ENCODE results near the gene CCNL1. TPM values are rescaled to one million over a fixed set of nuclear protein-coding genes. Genes with fewer than 3 reads are reported as not detected.

The CCNL1 gene
- total RNA-seq, 1 donor from 2014 or later, result 241 TPM

GRCh38 chr3:157139938-157140534 is 19.9 kb downstream of the CCNL1 start:
- peaks cover 6 to 9% of the 10 kb centered on the region in 2 donors for H3K4me1 ChIP-seq
- TF ChIP-seq, protein P1, sequence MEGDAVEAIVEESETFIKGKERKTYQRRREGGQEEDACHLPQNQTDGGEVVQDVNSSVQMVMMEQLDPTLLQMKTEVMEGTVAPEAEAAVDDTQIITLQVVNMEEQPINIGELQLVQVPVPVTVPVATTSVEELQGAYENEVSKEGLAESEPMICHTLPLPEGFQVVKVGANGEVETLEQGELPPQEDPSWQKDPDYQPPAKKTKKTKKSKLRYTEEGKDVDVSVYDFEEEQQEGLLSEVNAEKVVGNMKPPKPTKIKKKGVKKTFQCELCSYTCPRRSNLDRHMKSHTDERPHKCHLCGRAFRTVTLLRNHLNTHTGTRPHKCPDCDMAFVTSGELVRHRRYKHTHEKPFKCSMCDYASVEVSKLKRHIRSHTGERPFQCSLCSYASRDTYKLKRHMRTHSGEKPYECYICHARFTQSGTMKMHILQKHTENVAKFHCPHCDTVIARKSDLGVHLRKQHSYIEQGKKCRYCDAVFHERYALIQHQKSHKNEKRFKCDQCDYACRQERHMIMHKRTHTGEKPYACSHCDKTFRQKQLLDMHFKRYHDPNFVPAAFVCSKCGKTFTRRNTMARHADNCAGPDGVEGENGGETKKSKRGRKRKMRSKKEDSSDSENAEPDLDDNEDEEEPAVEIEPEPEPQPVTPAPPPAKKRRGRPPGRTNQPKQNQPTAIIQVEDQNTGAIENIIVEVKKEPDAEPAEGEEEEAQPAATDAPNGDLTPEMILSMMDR (IDR thresholded peaks at IDR 0.05), result no peak
- no peak for DNase-seq (ENCODE audit: low spot score in 2 of 2)
- peaks cover 9 to 34% of the 10 kb centered on the region in 2 donors for H3K36me3 ChIP-seq
- no peaks in the 10 kb centered on the region for H3K27me3 ChIP-seq
- H3K27ac ChIP-seq, result no peak overlapping the region
- no peak overlapping the region for H3K4me3 ChIP-seq
- intact Hi-C loops (cut with DNase I), result loop anchor here (5.0 kb wide), 1 partner anchor 323 kb away; no protein-coding TSS in a partner anchor
- no peaks in the 10 kb centered on the region for H3K9me3 ChIP-seq

- DNase-seq (ENCODE audit: low spot score in 2 of 2), result no peak
- Histone ChIP-seq H3K4me3 (no peak overlapping the region), H3K4me1 (peaks cover 14 to 20% of the 10 kb centered on the region in 2 donors), H3K27me3 (no peaks in the 10 kb centered on the region), H3K9me3 (no peaks in the 10 kb centered on the region), H3K36me3 (peaks cover 3 to 11% of the 10 kb centered on the region in 2 donors), H3K27ac (peak overlapping the region; percentile 23 to 62)
- intact Hi-C loops (cut with DNase I), result loop anchor here (1.0 to 5.0 kb wide), 4 partner anchors 56 to 596 kb away; partner anchors contain the start of gene TIPARP
- TF ChIP-seq, protein P1 (IDR thresholded peaks at IDR 0.05), result no peak
These were observed 23.1 kb downstream of the CCNL1 start for GRCh38 chr3:157136647-157137387.

DNA sequence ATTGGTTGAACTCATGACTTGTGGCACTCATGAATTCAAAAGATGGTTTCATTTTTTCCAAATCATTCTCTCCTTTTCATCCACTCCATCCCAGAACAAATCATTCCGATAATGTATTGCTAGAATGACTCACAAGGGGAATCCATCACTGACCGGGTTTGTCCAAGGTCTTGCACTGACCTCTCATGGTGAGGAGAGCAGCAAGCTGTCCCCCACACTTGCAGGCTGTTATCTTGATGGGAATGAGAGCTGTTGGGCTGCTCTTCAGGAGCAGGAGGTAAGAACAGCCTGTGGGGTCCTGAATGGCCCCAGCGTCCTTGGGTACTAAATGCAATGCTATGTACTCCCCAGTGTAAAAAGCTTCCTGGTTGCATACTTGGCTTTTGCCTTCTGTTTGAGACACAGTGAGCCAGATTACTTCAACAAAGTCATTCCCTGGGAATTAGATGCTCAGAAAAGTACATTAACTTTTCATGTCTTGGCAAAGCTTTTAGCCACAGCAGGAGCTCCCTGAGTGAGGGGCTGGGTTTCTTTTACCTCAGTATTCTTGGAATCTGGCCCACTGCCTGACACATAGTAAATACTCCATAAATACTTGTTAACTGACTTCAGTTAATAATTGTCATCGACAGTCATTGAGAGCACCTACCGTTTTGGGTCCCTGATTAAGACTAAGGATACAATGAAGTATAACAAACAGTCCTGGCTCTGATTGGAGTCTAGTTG is 24.1 kb downstream of the CCNL1 start:
- Histone ChIP-seq H3K4me1 (peaks cover 14 to 26% of the 10 kb centered on the region in 2 donors), H3K36me3 (peaks cover 3 to 8% of the 10 kb centered on the region in 2 donors), H3K9me3 (no peaks in the 10 kb centered on the region), H3K27me3 (no peaks in the 10 kb centered on the region), H3K27ac (peak overlapping the region; percentile 23 to 62), H3K4me3 (no peak overlapping the region)
- no peak for DNase-seq (ENCODE audit: low spot score in 2 of 2)
- TF ChIP-seq, protein P1 (IDR thresholded peaks at IDR 0.05), result peak in 1 of 3 experiments; percentile 24
- intact Hi-C loops (cut with DNase I), result loop anchor here (1.0 to 5.0 kb wide), 4 partner anchors 47 to 595 kb away; partner anchors contain the start of gene TIPARP

DNA sequence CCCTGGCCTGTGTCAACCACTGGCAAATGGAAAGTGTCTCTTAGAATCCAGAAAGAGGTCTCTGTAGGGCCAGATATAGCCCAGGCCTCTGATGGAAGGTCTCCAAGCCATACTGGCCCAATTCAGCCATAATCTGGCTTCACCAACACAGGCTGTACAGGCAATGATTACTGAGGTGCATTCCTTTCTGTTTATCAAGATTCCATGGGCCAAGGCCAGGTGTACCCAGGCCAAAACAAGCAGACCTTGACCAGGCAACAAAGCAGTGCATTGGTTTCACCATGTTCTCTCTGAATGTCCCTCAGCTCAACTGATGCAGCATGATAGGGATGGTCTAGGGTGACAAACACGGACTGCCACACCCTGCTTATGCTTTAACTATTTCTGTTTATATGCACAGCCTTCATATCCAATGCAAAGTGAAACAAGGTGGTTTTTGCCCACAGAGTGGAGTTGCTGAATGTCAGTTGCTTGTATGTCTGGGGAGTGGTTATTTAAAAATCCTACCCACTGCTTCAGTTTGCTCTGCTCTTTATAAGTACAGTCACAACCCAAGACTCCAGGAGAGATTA is 25.2 kb downstream of the CCNL1 start:
- intact Hi-C loops (cut with DNase I), result loop anchor here (1.0 to 5.0 kb wide), 4 partner anchors 45 to 982 kb away; no protein-coding TSS in a partner anchor
- Histone ChIP-seq H3K4me3 (no peak overlapping the region), H3K27me3 (no peaks in the 10 kb centered on the region), H3K36me3 (peaks cover 3 to 8% of the 10 kb centered on the region in 2 donors), H3K9me3 (no peaks in the 10 kb centered on the region), H3K4me1 (peaks cover 14 to 27% of the 10 kb centered on the region in 2 donors), H3K27ac (peak overlapping the region; percentile 23 to 62)
- DNase-seq (ENCODE audit: low spot score in 2 of 2), result peak in 1 of 2 donors; percentile 77
- TF ChIP-seq, protein P1 (IDR thresholded peaks at IDR 0.05), result no peak
